ENCODE measurements around the gene DBNDD1. TPM values are rescaled to one million over a fixed set of nuclear protein-coding genes. Genes with fewer than 3 reads are reported as not detected.
A peak's percentile ranks its signal among the peaks of the same experiment; 100 is the strongest.
"Not testable (repeated sequence)": the region's sequence is repeated elsewhere in the genome, so short reads cannot be mapped to it uniquely, and the experiment has no call there.

The DBNDD1 gene
- total RNA-seq, 1 experiment from 2014 or later: 7.7 TPM

- DNase-seq (ENCODE audit: low read depth): no peak
These were observed 28.5 kb downstream of the DBNDD1 start for GRCh38 chr16:89990799-89991198.

DNA sequence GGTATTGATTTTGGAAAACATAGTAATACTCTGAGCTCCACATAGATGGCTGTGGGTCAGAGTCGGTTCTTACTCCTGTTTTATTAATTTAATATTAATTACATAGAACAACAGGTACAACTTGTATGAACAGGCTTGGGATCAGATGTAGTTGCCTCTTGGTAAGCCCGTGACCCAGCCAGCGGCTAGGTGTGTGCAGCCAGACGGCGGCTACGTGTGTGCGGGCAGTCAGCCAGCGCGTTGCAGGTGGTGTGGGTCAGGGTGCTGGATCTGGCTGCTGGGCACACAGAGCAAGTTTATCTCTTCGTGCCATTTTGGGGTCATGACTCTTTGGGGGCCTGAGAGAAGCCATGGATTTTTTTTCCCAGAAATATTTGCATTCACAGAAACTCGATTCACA, 30.3 kb downstream of the DBNDD1 start:
- DNase-seq (ENCODE audit: low read depth): no peak

DNA sequence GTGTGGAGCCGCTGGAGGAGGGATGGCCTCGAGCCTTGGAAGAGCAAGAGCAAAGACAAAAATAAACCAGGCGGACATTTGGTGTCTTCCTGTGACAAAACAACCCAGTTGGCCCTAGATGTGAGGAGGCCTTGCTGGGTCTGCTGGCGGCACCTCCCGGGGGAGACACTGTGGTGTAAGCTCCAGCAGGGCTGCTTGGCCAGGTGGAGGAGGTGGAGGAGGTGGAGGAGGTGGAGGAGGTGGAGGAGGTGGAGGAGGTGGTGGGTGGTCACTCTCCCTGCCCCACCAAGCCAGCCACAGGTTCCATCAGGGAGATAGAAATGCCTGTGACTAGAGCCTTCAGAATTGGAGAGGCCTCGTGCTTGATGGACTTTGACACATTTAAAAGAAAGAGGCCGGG, 32.1 kb downstream of the DBNDD1 start:
- no peak for DNase-seq (ENCODE audit: low read depth)

DNA sequence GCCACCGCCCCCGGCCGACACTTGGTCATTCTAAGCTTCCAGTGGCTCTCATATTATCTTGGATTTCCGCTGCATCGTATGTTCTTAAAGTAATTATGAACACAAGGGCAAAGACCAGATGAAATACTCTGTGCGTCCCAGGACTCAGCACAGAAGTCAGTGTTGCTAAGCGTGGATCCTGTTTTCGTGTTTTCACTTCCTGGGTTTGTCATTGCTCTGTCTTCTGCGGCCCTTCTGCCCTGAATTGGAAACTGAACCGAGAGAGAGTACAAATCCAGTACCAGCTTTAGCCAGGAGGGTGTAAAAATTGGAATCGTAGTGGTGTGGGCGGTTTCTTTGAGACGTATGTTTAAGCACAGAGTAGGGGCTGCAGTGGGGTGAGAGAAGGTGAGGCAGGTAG, 32.7 kb downstream of the DBNDD1 start:
- DNase-seq (ENCODE audit: low read depth): no peak

GRCh38 chr16:89985219-89985618, 34.0 kb downstream of the DBNDD1 start:
- DNase-seq (ENCODE audit: low read depth): no peak

DNA sequence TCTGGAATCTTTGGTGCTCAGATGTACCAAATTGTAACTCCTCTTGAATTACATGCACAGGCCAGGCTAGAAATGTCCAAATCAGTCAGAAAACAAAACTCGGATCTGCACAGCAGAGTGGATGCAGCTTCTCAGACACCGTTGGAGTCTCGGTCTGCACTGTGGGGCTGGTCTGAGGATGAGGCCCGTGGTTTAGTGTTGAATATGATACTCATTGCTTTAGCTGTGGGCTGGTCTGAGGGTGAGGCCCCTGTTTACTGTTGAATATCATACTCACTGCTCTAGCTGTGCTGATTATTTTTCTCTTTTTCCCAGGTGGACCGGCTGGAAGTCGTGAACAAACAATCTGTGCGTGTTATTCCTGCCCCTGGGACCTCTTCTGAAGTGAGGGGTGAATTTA, 35.0 kb downstream of the DBNDD1 start:
- no peak for DNase-seq (ENCODE audit: low read depth)

GRCh38 chr16:89983536-89983935, 35.7 kb downstream of the DBNDD1 start:
- DNase-seq (ENCODE audit: low read depth): no peak

- DNase-seq (ENCODE audit: low read depth): no peak
These were observed 36.9 kb downstream of the DBNDD1 start for GRCh38 chr16:89982318-89982717.

- peak; percentile 48 for DNase-seq (ENCODE audit: low read depth)
These were observed 37.8 kb downstream of the DBNDD1 start for GRCh38 chr16:89981414-89981813.

DNA sequence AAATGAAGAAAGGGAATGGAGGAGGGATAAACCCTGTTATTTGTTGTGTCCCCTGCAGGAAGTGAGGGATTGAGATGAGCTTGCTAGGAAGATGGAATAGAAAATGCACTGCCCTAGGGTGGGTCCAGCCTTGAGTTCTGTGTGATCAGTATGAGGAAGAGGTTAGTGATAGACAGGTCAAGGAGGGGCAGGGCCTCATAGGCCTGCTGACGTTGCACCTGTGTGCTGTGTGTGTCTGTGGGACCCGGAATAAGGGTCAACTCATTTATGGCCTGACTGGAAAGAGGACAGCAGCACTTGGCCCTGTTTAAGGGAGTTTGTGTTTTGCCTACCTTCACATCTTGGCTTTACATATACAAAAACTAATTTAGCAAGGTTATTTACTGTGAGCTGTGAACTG, 44.4 kb downstream of the DBNDD1 start:
- no peak for DNase-seq (ENCODE audit: low read depth)

DNA sequence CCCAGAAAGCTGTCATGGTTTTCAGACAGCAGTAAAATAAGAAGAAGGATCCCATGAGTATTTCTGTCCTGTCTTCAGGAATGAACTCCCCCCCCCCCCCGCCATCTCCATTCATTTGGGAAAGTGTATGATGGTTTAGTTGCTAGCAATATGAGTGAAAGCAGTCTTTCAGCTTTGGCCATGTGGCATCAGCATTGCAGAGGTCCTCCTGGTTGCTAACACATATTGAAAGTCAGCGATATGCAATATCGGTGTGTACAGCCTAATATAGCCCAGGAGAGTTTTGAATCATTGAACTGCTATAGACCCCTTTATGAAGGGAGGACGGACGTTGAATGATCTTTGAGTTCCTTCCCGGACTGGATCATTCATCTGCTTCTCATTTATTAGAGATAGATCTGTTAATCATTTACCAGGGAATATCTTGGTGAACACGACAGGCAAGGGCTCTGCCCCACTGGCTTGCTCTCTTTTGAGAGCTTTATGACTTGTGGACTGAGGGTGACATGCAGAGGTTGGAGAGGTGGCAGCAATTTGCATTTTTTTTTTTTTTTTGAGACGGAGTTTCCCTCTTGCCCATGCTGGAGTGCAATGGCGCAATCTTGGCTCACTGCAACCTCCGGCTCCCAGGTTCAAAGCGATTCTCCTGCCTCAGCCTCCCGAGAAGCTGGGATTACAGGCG, 45.5 kb downstream of the DBNDD1 start:
- no peak for DNase-seq (ENCODE audit: low read depth)

- no peak for DNase-seq (ENCODE audit: low read depth)
These were observed 46.0 kb downstream of the DBNDD1 start for GRCh38 chr16:89973235-89973634.

DNA sequence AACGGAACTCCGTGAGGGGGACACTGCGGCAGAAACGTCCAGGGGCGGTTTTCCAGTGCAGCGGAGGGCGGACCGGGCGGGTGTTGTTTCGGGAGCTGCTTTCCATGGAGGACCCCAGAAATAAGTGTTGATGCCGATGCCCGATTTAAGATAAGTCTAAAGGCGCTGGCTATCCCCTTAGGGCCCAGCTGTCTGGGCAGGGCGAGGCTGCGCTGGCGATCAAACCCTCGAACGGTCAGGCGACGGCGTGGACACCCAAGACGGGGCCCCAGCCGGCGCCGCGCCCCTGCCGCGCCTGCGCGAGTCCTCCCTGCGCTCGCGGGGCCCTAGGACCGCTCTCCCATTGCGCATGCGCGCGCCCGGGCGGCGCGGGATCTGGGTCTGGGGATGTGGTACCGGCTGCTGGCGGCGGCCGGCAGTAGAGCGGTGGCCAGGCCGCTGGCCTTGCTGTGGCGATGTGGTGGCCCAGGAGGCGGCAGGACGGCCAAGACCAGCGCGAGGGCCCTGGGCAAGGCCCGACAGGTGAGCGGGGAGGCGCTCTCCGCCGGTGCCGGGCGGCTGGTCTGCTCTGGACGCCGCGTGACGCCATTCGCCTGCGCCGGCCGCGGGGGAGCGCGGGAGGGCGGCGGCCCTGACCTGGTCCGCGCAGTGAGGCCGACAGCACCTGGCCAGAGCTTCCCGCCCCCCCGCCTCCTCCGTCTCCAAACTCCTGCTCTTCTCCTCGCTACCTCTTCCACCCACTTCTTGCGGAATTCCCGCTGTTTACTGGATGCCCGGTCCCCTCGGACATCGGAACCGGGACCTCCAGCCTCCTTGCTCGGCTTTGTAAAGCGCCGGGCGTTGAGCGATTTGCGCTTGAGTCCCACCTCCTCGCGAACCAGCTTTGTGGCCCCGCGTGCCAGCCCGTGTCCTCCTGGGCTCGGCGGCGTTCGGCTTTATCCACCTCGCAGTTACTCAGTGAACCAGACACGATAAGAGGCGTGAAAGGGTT, 46.7 kb downstream of the DBNDD1 start:
- peak; percentile 89 for DNase-seq (ENCODE audit: low read depth)

GRCh38 chr16:89971495-89972243, 47.6 kb downstream of the DBNDD1 start:
- no peak for DNase-seq (ENCODE audit: low read depth)

DNA sequence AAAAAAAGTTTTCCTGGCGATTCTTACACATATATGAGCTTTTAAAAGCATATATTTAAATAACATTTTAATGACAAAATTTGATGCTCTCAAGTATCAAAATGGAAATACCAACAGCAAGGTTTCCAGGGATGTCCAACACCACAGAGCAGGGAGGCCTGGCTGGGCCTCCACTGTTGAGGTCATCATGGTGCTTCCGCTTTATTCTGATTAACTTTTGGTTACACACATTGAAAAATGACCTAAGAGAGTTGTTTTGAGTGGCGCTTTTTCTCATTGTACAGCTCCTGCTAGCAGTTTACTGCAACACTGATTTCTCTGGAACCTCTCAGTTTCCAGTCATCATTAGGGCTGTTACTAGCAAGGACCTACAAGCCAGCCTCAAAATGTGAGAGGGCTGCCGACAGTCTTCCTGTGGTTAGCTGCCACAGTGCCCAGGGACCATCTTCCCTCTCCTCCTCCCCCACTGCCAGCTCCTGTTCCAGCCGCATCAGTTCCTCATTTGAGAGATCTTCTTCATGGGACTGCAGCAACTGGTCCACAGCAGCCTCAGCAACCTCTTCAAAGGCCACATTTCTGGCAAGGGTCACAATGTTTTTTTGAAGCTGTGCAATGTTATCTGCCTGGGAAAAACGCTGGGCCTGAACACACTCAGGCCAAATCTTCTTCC, 49.4 kb downstream of the DBNDD1 start:
- no peak for DNase-seq (ENCODE audit: low read depth)

GRCh38 chr16:89968074-89968473, 51.2 kb downstream of the DBNDD1 start:
- DNase-seq (ENCODE audit: low read depth): not testable (repeated sequence)

DNA sequence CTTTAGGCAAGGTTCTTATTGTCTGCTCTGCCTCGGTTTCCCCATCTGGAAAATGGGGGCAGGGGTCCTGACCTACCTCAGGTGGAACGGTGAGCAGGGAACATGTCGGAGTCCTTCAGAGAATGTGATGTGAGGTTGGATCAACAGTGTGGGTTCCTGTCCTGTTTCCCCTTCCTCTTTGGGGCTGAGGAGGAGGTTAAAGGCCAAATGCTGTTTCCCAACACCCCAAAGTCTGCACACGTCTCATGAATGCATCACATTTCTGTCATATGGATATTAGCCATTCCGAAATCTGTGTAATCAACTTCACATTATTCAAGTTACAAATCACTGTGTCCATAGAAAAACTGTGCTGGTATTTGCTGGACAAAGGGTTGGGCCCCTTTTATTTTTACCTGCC, 51.8 kb downstream of the DBNDD1 start:
- not testable (repeated sequence) for DNase-seq (ENCODE audit: low read depth)

DNA sequence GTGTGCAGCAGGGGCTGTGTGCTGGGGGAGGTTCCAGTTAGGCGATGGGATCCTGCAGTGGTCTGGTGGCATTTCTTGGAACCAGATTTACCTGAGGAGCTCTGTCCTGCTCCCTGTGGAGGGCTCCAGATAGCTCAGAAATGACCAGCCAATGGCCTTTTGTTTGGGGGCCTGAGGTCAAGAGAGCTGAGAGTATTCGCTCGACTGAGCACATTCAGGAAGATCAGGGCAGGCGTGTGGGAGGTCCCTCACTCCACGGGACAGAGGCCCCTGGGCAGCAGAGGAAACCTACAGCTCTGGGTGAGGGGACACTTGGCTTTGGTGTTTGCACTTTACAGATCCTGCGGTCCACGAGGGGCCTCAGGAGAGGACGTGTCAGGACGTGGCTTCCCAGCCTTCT, 52.5 kb downstream of the DBNDD1 start:
- no peak for DNase-seq (ENCODE audit: low read depth)

- DNase-seq (ENCODE audit: low read depth): no peak
These were observed 53.6 kb downstream of the DBNDD1 start for GRCh38 chr16:89965447-89966225.

DNA sequence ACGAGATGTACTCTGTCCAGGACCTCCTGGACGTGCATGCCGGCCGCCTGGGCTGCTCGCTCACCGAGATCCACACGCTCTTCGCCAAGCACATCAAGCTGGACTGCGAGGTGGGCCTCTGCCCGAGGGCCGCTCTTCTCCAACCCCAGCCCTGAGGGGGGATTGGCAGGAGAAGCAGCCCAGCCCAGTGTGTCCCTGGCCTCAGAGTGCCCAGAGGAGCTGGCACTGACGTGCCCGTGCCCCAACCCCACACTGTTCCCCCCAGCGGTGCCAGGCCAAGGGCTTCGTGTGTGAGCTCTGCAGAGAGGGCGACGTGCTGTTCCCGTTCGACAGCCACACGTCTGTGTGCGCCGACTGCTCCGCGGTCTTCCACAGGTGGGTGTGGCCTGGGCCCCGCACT, 55.1 kb downstream of the DBNDD1 start:
- no peak for DNase-seq (ENCODE audit: low read depth)

Data from RPMI7951 (cell line).